Measurements from ENCODE around the gene RAB38.

The RAB38 gene

GRCh38 chr11:88174709-88175568 lies at the start of gene RAB38:
TSS of gene RAB38 (minus strand) at chr11:88175443. CDS start at chr11:88175384, 59 bp downstream.
- no peak for DNase-seq (ENCODE audit: low read depth)
- H3K4me3 ChIP-seq (ENCODE audit: low read length), result peak within 1 kb of the TSS; percentile 72
- no peak for TF ChIP-seq CTCF (conservative IDR thresholded peaks at IDR 0.05; ENCODE audit: low read depth, low read length)

GRCh38 chr11:88213406-88213805 lies 38.2 kb upstream of the RAB38 start:
- DNase-seq (ENCODE audit: low read depth), result no peak
- no peak for TF ChIP-seq CTCF (conservative IDR thresholded peaks at IDR 0.05; ENCODE audit: low read depth, low read length)
- H3K4me3 ChIP-seq (ENCODE audit: low read length), result no peak overlapping the region

DNA sequence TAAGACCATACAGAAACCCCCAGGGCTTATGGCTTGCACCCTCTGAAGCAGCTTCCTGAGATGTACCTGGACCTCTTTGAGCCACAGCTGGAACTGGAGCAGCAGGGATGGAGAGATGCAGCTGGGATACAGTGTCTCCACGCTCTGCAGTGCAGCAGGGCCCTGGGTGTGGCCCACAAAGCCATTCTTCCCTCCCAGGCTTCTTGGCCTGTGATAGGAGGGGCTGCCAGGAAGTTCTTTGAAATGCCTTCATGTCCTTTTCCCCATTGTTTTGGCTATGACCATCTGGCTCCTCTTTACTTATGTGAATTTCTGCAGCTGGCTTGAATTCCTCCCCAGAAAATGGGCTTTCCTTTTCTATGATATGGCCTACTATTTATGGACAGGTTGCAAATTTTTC lies 37.1 kb upstream of the RAB38 start:
- H3K4me3 ChIP-seq (ENCODE audit: low read length), result no peak overlapping the region
- DNase-seq (ENCODE audit: low read depth), result no peak
- no peak for TF ChIP-seq CTCF (conservative IDR thresholded peaks at IDR 0.05; ENCODE audit: low read depth, low read length)

- DNase-seq (ENCODE audit: low read depth), result no peak
- no peak overlapping the region for H3K4me3 ChIP-seq (ENCODE audit: low read length)
- no peak for TF ChIP-seq CTCF (conservative IDR thresholded peaks at IDR 0.05; ENCODE audit: low read depth, low read length)
These were observed 33.5 kb upstream of the RAB38 start for GRCh38 chr11:88208745-88209144.

- H3K4me3 ChIP-seq (ENCODE audit: low read length), result no peak overlapping the region
- no peak for TF ChIP-seq CTCF (conservative IDR thresholded peaks at IDR 0.05; ENCODE audit: low read depth, low read length)
- DNase-seq (ENCODE audit: low read depth), result no peak
These were observed 31.5 kb upstream of the RAB38 start for GRCh38 chr11:88206751-88207150.

- DNase-seq (ENCODE audit: low read depth), result no peak
- H3K4me3 ChIP-seq (ENCODE audit: low read length), result no peak overlapping the region
- TF ChIP-seq CTCF (conservative IDR thresholded peaks at IDR 0.05; ENCODE audit: low read depth, low read length), result no peak
These were observed 29.1 kb upstream of the RAB38 start for GRCh38 chr11:88204353-88204752.

- DNase-seq (ENCODE audit: low read depth), result no peak
These were observed 28.4 kb upstream of the RAB38 start for GRCh38 chr11:88203604-88204003.

More at GRCh38 chr11:88203604-88204003, 28.4 kb upstream of the RAB38 start:
- H3K4me3 ChIP-seq (ENCODE audit: low read length), result no peak overlapping the region
- TF ChIP-seq CTCF (conservative IDR thresholded peaks at IDR 0.05; ENCODE audit: low read depth, low read length), result no peak
